GM18519 (cell line): ENCODE measurements around the gene LUC7L2.
"Not testable (repeated sequence)": the region's sequence is repeated elsewhere in the genome, so short reads cannot be mapped to it uniquely, and the experiment has no call there.

Experiments
- ATAC-seq: cut with Tn5 transposase; IDR thresholded peaks from one replicate; pipeline ENCODE4 v1.9.1; 2021; ENCODE audit warnings: mild to moderate bottlenecking, moderate library complexity; ENCODE audit not compliant: unreplicated experiment, low FRiP score

Gene LUC7L2

GRCh38 chr7:139355320-139355719 is 4.4 kb upstream of the LUC7L2 start:
- no peak for ATAC-seq

- ATAC-seq = not testable (repeated sequence)
These were observed 1.8 kb upstream of the LUC7L2 start for GRCh38 chr7:139357729-139358506.

GRCh38 chr7:139358541-139359365 is 941 bp upstream of the LUC7L2 start:
- ATAC-seq = peak; percentile 3

GRCh38 chr7:139360210-139360947 is 685 bp downstream of the LUC7L2 start:
- peak; percentile 43 for ATAC-seq

GRCh38 chr7:139360948-139361307 is 1.2 kb downstream of the LUC7L2 start:
- ATAC-seq = no peak

- ATAC-seq = no peak
These were observed 1.8 kb downstream of the LUC7L2 start for GRCh38 chr7:139361523-139361922.

- no peak for ATAC-seq
These were observed 2.6 kb downstream of the LUC7L2 start for GRCh38 chr7:139362302-139362701.

GRCh38 chr7:139362981-139363380 is 3.3 kb downstream of the LUC7L2 start:
- no peak for ATAC-seq

GRCh38 chr7:139365336-139365735 is 5.6 kb downstream of the LUC7L2 start:
- ATAC-seq = no peak

- no peak for ATAC-seq
These were observed 6.7 kb downstream of the LUC7L2 start for GRCh38 chr7:139366400-139366799.

- ATAC-seq = no peak
These were observed 7.9 kb downstream of the LUC7L2 start for GRCh38 chr7:139367438-139368155.

GRCh38 chr7:139370301-139370942 is 10.7 kb downstream of the LUC7L2 start:
- ATAC-seq = no peak

- no peak for ATAC-seq
These were observed 11.2 kb downstream of the LUC7L2 start for GRCh38 chr7:139370943-139371313.

- no peak for ATAC-seq
These were observed 14.6 kb downstream of the LUC7L2 start for GRCh38 chr7:139374246-139374645.

GRCh38 chr7:139382439-139382838 is 22.7 kb downstream of the LUC7L2 start:
- no peak for ATAC-seq

GRCh38 chr7:139384611-139385010 is 24.9 kb downstream of the LUC7L2 start:
- ATAC-seq = no peak

GRCh38 chr7:139387594-139387993 is 27.9 kb downstream of the LUC7L2 start:
- no peak for ATAC-seq

GRCh38 chr7:139389091-139389490 is 29.4 kb downstream of the LUC7L2 start:
- no peak for ATAC-seq

- no peak for ATAC-seq
These were observed 30.1 kb downstream of the LUC7L2 start for GRCh38 chr7:139389774-139390173.

GRCh38 chr7:139393621-139394211 is 34.0 kb downstream of the LUC7L2 start:
- ATAC-seq = no peak
